Testis (tissue), 2 donors: ENCODE data around the gene DENND4B.

Experiments
- CTCF ChIP-seq, 3 experiments: fragments of 450-650 bp in 2 of 3; fragments of 200-600 bp in 1 of 3; sonication (generic) in 1 of 3; IDR thresholded peaks; one replicate each; pipeline ENCODE4 v1.5.1; 2016 to 2019; ENCODE audit warnings: antibody characterized with exemption in 3 of 3, mild to moderate bottlenecking in 2 of 3, moderate library complexity in 1 of 3
- POLR2A ChIP-seq: fragments of 450-650 bp; IDR thresholded peaks from one replicate; pipeline ENCODE4 v1.6.1; 2017; ENCODE audit warnings: antibody characterized with exemption, mild to moderate bottlenecking, moderate library complexity

GRCh38 chr1:153886127-153886526, 60.4 kb downstream of the DENND4B start:
- TF ChIP-seq CTCF (IDR thresholded peaks at IDR 0.05) (no peak), POLR2A (no peak)
